Lung (tissue), 12 donors: ENCODE data around the gene CFTR. TPM values are rescaled to one million over a fixed set of nuclear protein-coding genes. Genes with fewer than 3 reads are reported as not detected.

Experiments
- ATAC-seq: fragments of 200-7000 bp; cut with Tn5 transposase; one replicate; pipeline ENCODE4 v1.9.1; 2020; ENCODE audit warnings: moderate number of reproducible peaks; ENCODE audit not compliant: insufficient read depth, low FRiP score
- DNase-seq, 3 donors: peaks; one replicate each; pipeline ENCODE4 v3.0.0-alpha.2; 2013 to 2017
- H3K27ac ChIP-seq, 2 donors: one replicate each; pipeline ENCODE4 v1.5.1; 2013; ENCODE audit warnings: mild to moderate bottlenecking in 2 of 2, moderate library complexity in 2 of 2, control low read depth in 1 of 2, inconsistent platforms in 1 of 2, low read depth in 1 of 2, low read length in 1 of 2
- H3K27me3 ChIP-seq, 3 donors: one replicate each; pipeline ENCODE4 v1.5.1; 2013; ENCODE audit warnings: low read length in 2 of 3; ENCODE audit not compliant: control insufficient read depth in 3 of 3, insufficient read depth in 3 of 3
- H3K36me3 ChIP-seq, 4 donors: one replicate each; pipeline ENCODE4 v1.5.1; 2013; ENCODE audit warnings: low read length in 4 of 4, mild to moderate bottlenecking in 1 of 4, moderate library complexity in 1 of 4; ENCODE audit not compliant: control insufficient read depth in 4 of 4, insufficient read depth in 4 of 4
- H3K4me1 ChIP-seq, 5 donors: one replicate each; pipeline ENCODE4 v1.5.1; 2013; ENCODE audit warnings: low read length in 5 of 5, mild to moderate bottlenecking in 2 of 5, moderate library complexity in 1 of 5; ENCODE audit not compliant: control insufficient read depth in 5 of 5, insufficient read depth in 5 of 5
- H3K4me3 ChIP-seq: one replicate; pipeline ENCODE4 v1.5.1; 2013; ENCODE audit warnings: mild to moderate bottlenecking, control low read depth, moderate library complexity
- H3K9ac ChIP-seq, 2 donors: one replicate each; pipeline ENCODE4 v1.5.1; 2013; ENCODE audit warnings: low read length in 2 of 2, control low read depth in 1 of 2; ENCODE audit not compliant: insufficient read depth in 1 of 2
- H3K9me3 ChIP-seq, 4 donors: one replicate each; pipeline ENCODE4 v1.5.1; 2013; ENCODE audit warnings: low read length in 3 of 4, mild to moderate bottlenecking in 1 of 4, moderate library complexity in 1 of 4; ENCODE audit not compliant: control insufficient read depth in 4 of 4, insufficient read depth in 3 of 4
- WGBS, 2 donors: extraction: QIAGEN DNeasy Blood & Tissue Kit; methylation state at CpG; one replicate each; pipeline ENCODE4 v1.1.7; 2013; 5-methylcytosine and 5-hydroxymethylcytosine counted together
- polyA plus RNA-seq, 2 donors: library from polyadenylated mRNA; stranded (reverse); fragments of 200-250 nt; gene quantifications; one replicate each; pipeline ENCODE4 v1.2.1, GENCODE V29; 2013
- total RNA-seq, 2 donors: library from RNA; depleted of rRNA in 1 of 2; stranded (reverse); fragments of >200 nt in 1 of 2; gene quantifications; one replicate each; pipeline ENCODE4 v1.2.1, GENCODE V29; 2014 to 2021
- TF ChIP-seq, protein P1 (sequence below): IDR thresholded peaks from 2 replicates; pipeline ENCODE4 v1.5.1; 2012; ENCODE audit warnings: mild to moderate bottlenecking; ENCODE audit errors: control extremely low read depth, extremely low read depth
- donor health status: control.
- donor health status: control.
- donor health status: Bipolar disorder and iron deficiency.
- donor health status: healthy.
- donor health status: DM: yes; HTN: yes; CAD: no.

CFTR gene
- total and polyA plus RNA-seq, 4 donors: 8.2 to 138 (median 15.7) TPM

DNA sequence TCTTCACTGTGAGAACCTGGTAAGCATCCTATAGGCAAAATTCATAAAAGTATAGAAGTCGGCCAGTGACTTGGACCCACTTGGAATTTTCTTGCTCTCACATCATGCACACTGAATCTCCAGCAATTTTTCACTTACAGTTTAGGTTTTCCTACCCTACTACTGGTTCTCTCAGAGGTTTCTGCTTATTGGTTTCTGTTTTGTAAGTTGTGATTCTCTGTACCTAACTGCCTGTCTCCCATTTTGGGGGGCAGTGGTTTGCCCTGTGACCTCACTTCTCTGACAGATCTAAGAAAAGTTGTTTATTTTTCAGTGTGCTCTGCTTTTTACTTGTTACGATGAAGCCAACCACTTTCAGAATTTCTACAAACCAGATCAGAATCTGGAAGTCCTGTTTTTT is 158.1 kb downstream of the CFTR start:
- DNase-seq: no peak
- H3K4me1 ChIP-seq: no peaks in the 10 kb centered on the region
- no peak overlapping the region for H3K27ac ChIP-seq
- TF ChIP-seq, protein P1, sequence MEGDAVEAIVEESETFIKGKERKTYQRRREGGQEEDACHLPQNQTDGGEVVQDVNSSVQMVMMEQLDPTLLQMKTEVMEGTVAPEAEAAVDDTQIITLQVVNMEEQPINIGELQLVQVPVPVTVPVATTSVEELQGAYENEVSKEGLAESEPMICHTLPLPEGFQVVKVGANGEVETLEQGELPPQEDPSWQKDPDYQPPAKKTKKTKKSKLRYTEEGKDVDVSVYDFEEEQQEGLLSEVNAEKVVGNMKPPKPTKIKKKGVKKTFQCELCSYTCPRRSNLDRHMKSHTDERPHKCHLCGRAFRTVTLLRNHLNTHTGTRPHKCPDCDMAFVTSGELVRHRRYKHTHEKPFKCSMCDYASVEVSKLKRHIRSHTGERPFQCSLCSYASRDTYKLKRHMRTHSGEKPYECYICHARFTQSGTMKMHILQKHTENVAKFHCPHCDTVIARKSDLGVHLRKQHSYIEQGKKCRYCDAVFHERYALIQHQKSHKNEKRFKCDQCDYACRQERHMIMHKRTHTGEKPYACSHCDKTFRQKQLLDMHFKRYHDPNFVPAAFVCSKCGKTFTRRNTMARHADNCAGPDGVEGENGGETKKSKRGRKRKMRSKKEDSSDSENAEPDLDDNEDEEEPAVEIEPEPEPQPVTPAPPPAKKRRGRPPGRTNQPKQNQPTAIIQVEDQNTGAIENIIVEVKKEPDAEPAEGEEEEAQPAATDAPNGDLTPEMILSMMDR: no peak
- no peak overlapping the region for H3K4me3 ChIP-seq
- no peaks in the 10 kb centered on the region for H3K36me3 ChIP-seq
- H3K27me3 ChIP-seq: no peaks in the 10 kb centered on the region
- no peak overlapping the region for H3K9ac ChIP-seq
- ATAC-seq: no peak
- 88 to 90% methylated on average over 2 of the region's 2 CpGs for WGBS, 2 donors
- H3K9me3 ChIP-seq: no peaks in the 10 kb centered on the region

DNA sequence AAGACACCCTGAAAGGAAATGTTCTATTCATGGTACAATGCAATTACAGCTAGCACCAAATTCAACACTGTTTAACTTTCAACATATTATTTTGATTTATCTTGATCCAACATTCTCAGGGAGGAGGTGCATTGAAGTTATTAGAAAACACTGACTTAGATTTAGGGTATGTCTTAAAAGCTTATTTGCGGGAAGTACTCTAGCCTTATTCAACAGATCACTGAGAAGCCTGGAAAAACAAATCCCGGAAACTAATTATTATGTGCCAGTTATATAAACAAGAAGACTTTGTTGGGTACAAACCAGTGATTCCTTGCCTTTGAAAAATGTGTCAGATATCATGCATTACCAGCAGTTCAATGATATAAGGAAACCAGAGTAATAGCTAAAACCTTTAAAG is 160.1 kb downstream of the CFTR start:
- DNase-seq (no peak), ATAC-seq (no peak)
- no peaks in the 10 kb centered on the region for H3K27me3 ChIP-seq
- TF ChIP-seq, protein P1: no peak
- H3K4me1 ChIP-seq: no peaks in the 10 kb centered on the region
- H3K36me3 ChIP-seq: no peaks in the 10 kb centered on the region
- no peak overlapping the region for H3K9ac ChIP-seq
- no peaks in the 10 kb centered on the region for H3K9me3 ChIP-seq
- no peak overlapping the region for H3K27ac ChIP-seq
- WGBS, 2 donors: 63 to 83% methylated on average over 2 of the region's 2 CpGs
- no peak overlapping the region for H3K4me3 ChIP-seq

DNA sequence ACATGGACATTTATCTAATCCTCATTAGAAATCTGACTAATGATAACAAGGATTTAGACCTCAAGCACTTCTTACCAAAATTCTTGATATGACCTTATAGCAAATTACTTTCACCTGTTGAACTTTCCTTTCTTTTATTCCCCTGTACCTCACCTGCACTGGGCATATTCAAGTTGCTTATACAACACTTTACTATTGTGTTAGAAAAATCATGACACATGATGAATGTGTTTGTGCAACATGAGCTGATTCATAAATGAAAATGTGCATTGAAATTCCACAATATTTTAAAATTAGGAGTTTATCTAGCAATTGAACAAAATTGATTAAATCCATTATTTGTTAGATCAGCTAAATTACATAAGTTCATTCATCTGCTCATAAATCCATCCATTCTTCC is 160.6 kb downstream of the CFTR start:
- Histone ChIP-seq H3K36me3 (no peaks in the 10 kb centered on the region), H3K27me3 (no peaks in the 10 kb centered on the region), H3K4me3 (no peak overlapping the region), H3K27ac (no peak overlapping the region), H3K4me1 (no peaks in the 10 kb centered on the region), H3K9me3 (no peaks in the 10 kb centered on the region), H3K9ac (no peak overlapping the region)
- no peak for DNase-seq
- ATAC-seq: no peak
- TF ChIP-seq, protein P1: no peak

DNA sequence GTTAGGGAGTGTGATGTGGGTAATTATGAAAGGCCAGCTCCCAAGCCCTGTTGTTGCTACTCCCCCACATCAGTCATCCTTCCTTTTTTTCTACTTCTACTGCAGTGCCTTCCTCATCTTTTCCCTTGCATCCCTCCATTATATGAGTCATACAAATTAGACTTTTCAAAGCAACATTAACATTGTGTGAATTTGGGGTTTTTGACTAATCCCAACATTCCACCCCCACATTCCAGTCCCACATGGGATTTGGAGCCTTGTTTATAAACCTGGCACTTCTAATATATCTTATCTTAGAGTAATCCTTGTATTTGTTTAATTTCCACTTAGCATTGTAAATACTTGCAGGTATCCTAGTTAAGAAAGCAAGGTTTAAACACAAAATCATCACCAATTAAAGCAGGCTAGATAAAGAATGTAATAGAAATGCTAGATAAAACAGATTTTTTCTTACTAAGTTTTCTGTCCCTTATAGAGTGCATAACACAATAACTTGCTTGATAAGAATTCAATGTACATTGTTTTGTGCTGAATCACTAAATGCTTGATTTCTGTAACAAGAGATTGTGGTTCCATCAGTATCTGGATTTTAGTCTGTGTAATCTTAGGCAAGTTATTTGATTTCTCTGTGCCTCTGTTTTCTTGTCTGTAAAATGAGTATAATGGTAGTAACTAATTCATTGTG is 165.8 kb downstream of the CFTR start:
- no peak overlapping the region for H3K4me3 ChIP-seq
- TF ChIP-seq, protein P1: no peak

More for the DNA sequence above, 165.8 kb downstream of the CFTR start:
- H3K36me3 ChIP-seq: no peaks in the 10 kb centered on the region
- H3K27ac ChIP-seq: no peak overlapping the region
- DNase-seq: no peak
- H3K27me3 ChIP-seq: no peaks in the 10 kb centered on the region
- ATAC-seq: peak; percentile 3
- H3K9me3 ChIP-seq: peaks cover 0 to 2% (median 0%) of the 10 kb centered on the region in 4 donors
- H3K4me1 ChIP-seq: peaks cover 0 to 6% (median 0%) of the 10 kb centered on the region in 5 donors
- no peak overlapping the region for H3K9ac ChIP-seq
